ENCODE measurements around the gene RAB6A.

Gene RAB6A

GRCh38 chr11:73760679-73761402 lies at the start of gene RAB6A:
TSS of gene RAB6A (minus strand) at chr11:73761074. CDS start at chr11:73760635, 439 bp downstream.
- ChIA-PET CTCF (interaction anchor here (0.6 to 1.4 kb wide), 6 partner anchors 11 to 1035 kb away, joined by 3 to 5 read pairs (median 3); no protein-coding TSS in a partner anchor), POLR2A (ENCODE audit: low non-redundant PET) (interaction anchor here (0.5 to 2.1 kb wide), 5 partner anchors 8 to 28 kb away, joined by 3 to 11 read pairs (median 3); no protein-coding TSS in a partner anchor)
- H3K27ac ChIP-seq: peak within 1 kb of the TSS; percentile 96
- peak; percentile 26 for TF ChIP-seq CTCF (conservative IDR thresholded peaks at IDR 0.05; ENCODE audit: low read depth)
- DNase-seq (ENCODE audit: low spot score): peak; percentile 97

GRCh38 chr11:73810637-73811036 lies 49.8 kb upstream of the RAB6A start:
- DNase-seq (ENCODE audit: low spot score): no peak
- H3K27ac ChIP-seq: no peak overlapping the region
- CTCF ChIA-PET: no interaction called here
- TF ChIP-seq CTCF (conservative IDR thresholded peaks at IDR 0.05; ENCODE audit: low read depth): no peak
- POLR2A ChIA-PET (ENCODE audit: low non-redundant PET): no interaction called here

- no peak overlapping the region for H3K27ac ChIP-seq
- no peak for DNase-seq (ENCODE audit: low spot score)
- ChIA-PET CTCF (no interaction called here), POLR2A (ENCODE audit: low non-redundant PET) (no interaction called here)
- TF ChIP-seq CTCF (conservative IDR thresholded peaks at IDR 0.05; ENCODE audit: low read depth): no peak
Measured at GRCh38 chr11:73808052-73808451, 47.2 kb upstream of the RAB6A start.

- ChIA-PET CTCF (no interaction called here), POLR2A (ENCODE audit: low non-redundant PET) (no interaction called here)
Measured at GRCh38 chr11:73804712-73805111, 43.8 kb upstream of the RAB6A start.

GRCh38 chr11:73801136-73801535 lies 40.3 kb upstream of the RAB6A start:
- POLR2A ChIA-PET (ENCODE audit: low non-redundant PET): no interaction called here
- DNase-seq (ENCODE audit: low spot score): no peak
- TF ChIP-seq CTCF (conservative IDR thresholded peaks at IDR 0.05; ENCODE audit: low read depth): no peak
- CTCF ChIA-PET: no interaction called here
- no peak overlapping the region for H3K27ac ChIP-seq

More at GRCh38 chr11:73804712-73805111, 43.8 kb upstream of the RAB6A start:
- no peak overlapping the region for H3K27ac ChIP-seq
- DNase-seq (ENCODE audit: low spot score): no peak
- no peak for TF ChIP-seq CTCF (conservative IDR thresholded peaks at IDR 0.05; ENCODE audit: low read depth)

- no peak for DNase-seq (ENCODE audit: low spot score)
- no peak for TF ChIP-seq CTCF (conservative IDR thresholded peaks at IDR 0.05; ENCODE audit: low read depth)
- H3K27ac ChIP-seq: no peak overlapping the region
- ChIA-PET CTCF (interaction anchor here (1.1 kb wide), 1 partner anchor 45 kb away, joined by 3 read pairs; no protein-coding TSS in a partner anchor), POLR2A (ENCODE audit: low non-redundant PET) (no interaction called here)
Measured at GRCh38 chr11:73800276-73800806, 39.5 kb upstream of the RAB6A start.

Measured in RWPE1 (cell line).